Sigmoid colon (tissue), 3 donors: Measurements from ENCODE around the gene PIP5K1C.

Experiments used
- CTCF ChIP-seq, 4 experiments: fragments of 450-650 bp in 3 of 4; fragments of 200-600 bp in 1 of 4; IDR thresholded peaks; one replicate each; pipeline ENCODE4 v1.5.1; 2016 to 2019; ENCODE audit warnings: antibody characterized with exemption in 4 of 4, mild to moderate bottlenecking in 3 of 4, moderate library complexity in 2 of 4
- POLR2A ChIP-seq, 2 donors: fragments of 450-650 bp; IDR thresholded peaks; one replicate each; pipeline ENCODE4 v1.6.1; 2016; ENCODE audit warnings: antibody characterized with exemption in 2 of 2, mild to moderate bottlenecking in 2 of 2, moderate library complexity in 2 of 2

GRCh38 chr19:3618811-3619630 is 81.2 kb downstream of the PIP5K1C start:
- TF ChIP-seq CTCF (IDR thresholded peaks at IDR 0.05), result peak in 1 of 4 experiments; percentile 47
- no peak for TF ChIP-seq POLR2A (IDR thresholded peaks at IDR 0.05)
